Uterine smooth muscle cell (primary cell): ENCODE results near the gene KRT36. TPM values are rescaled to one million over a fixed set of nuclear protein-coding genes. Genes with fewer than 3 reads are reported as not detected.

Experiments
- total RNA-seq: library from RNA; depleted of rRNA; stranded (reverse); fragments of >200 nt; gene quantifications from 2 replicates; pipeline ENCODE4 v1.2.3, GENCODE V29; 2014

The KRT36 gene
- 0.11 and 0.12 TPM in 2 replicates for total RNA-seq

GRCh38 chr17:41489531-41489930, at the start of gene KRT36:
TSS of gene KRT36 (minus strand) at chr17:41489910. CDS start at chr17:41489864, 46 bp downstream.

DNA sequence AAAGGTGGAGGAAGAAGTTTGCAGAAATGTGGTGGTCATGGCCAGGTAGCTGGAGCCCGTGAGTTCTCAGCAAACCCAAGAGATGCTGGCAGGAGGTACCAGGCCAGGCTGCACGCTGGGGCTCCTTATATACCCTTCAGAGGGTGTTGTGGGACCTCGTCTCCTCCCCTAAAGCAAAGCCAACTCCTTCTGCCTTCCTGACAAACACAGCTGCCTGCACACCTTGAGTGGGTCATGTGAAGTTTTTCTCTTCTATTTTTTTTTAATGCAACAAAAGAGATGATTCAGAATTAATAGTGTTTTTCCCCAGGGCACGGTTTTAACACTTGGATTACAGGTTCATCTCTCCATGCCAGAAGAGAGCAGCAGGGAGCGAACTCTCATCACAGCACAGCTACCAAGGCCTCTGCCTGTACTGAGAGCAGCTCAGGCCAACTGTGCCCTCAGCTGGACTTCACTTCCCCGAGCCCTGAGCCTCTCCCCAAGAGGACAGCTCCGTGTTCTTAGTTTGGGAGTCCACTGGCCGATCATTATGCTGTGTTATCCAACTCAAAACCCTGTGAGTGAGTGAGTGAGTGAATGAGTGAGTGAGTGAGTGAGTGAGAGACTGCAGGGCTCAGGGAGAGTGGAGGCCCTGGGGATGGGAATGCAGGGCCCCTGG, 29.2 kb upstream of the KRT36 start, which contains the start of gene KRT15:
KRT15 (minus strand) TSS at position 102 of the 661 bp plus-strand sequence; CDS start at position 39, 63 bp downstream.

GRCh38 chr17:41505007-41505808, 15.5 kb upstream of the KRT36 start, which contains the start of gene KRT13:
TSS of gene KRT13 (minus strand) at chr17:41505612. CDS start at chr17:41505550, 62 bp downstream.

GRCh38 chr17:41481036-41481435, 8.7 kb downstream of the KRT36 start, which contains the start of gene KRT35:
TSS of gene KRT35 (minus strand) at chr17:41481151. CDS start at chr17:41481097, 54 bp downstream.

DNA sequence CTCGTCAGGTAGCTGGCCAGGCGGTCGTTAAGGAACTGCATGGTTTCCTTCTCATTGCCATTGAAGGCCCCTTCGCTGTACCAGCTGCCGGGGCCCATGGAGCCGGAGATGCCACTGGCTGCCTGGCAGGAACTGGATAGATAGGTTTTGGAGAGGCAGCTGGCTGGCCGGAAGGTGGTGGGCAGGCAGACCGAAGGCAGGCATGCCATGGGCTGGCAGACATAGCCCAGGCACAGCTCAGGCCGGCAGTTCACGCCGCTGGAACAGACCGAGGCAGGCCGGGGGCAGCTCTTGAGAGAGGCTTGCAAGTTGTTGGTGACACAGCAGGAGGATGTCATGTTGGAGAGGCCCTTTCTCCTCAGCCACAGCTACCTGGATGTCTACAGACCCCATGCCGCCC, 22.7 kb downstream of the KRT36 start, which contains the start of gene KRT32:
KRT32 (minus strand) TSS at position 399 of the 400 bp plus-strand sequence; CDS start at position 338, 61 bp downstream.

GRCh38 chr17:41440531-41441033, 49.1 kb downstream of the KRT36 start, which contains the start of gene KRT38:
TSS of gene KRT38 (minus strand) at chr17:41440983. CDS start at chr17:41440921, 62 bp downstream.

Other genes starting within 250 kb of the KRT36 start
- not detected in 2 replicates for gene KRTAP9-4, start 240.2 kb downstream of the KRT36 start, total RNA-seq
- gene KRTAP9-9, start 234.5 kb downstream of the KRT36 start, total RNA-seq = not detected in 2 replicates
- not detected in 2 replicates for gene KRTAP9-6, start 224.5 kb downstream of the KRT36 start, total RNA-seq
- gene KRTAP9-7, start 214.2 kb downstream of the KRT36 start, total RNA-seq = not detected in 2 replicates
- not detected in 2 replicates for gene KRTAP29-1, start 187.1 kb downstream of the KRT36 start, total RNA-seq
- gene KRTAP16-1, start 180.6 kb downstream of the KRT36 start, total RNA-seq = not detected in 2 replicates
- 0.12 and 0.33 TPM in 2 replicates for gene KRTAP17-1, start 174.2 kb downstream of the KRT36 start, total RNA-seq
- not detected in 2 replicates for gene KRT33A, start 139.1 kb downstream of the KRT36 start, total RNA-seq
- 1.1 and 2.7 TPM in 2 replicates for gene KRT33B, start 120.1 kb downstream of the KRT36 start, total RNA-seq
- gene KRT34, start 107.6 kb downstream of the KRT36 start, total RNA-seq = 133 and 203 TPM in 2 replicates
- gene KRT31, start 92.3 kb downstream of the KRT36 start, total RNA-seq = not detected in 2 replicates
- gene KRT37, start 65.3 kb downstream of the KRT36 start, total RNA-seq = not detected in 2 replicates
- under 0.01 and 0.11 TPM in 2 replicates for gene KRT38, start 48.9 kb downstream of the KRT36 start, total RNA-seq
- gene KRT32, start 22.5 kb downstream of the KRT36 start, total RNA-seq = not detected in 2 replicates
- not detected in 2 replicates for gene KRT35, start 8.8 kb downstream of the KRT36 start, total RNA-seq
- 0.25 and 0.55 TPM in 2 replicates for gene KRT13, start 15.7 kb upstream of the KRT36 start, total RNA-seq
- gene KRT15, start 29.0 kb upstream of the KRT36 start, total RNA-seq = 5.7 and 15.3 TPM in 2 replicates
- gene KRT19, start 38.4 kb upstream of the KRT36 start, total RNA-seq = 1,363 and 1,718 TPM in 2 replicates
- gene KRT9, start 82.1 kb upstream of the KRT36 start, total RNA-seq = not detected in 2 replicates
- not detected in 2 replicates for gene KRT14, start 97.0 kb upstream of the KRT36 start, total RNA-seq
- gene KRT16, start 122.9 kb upstream of the KRT36 start, total RNA-seq = 0.12 and 0.22 TPM in 2 replicates
- 1.00 and 1.5 TPM in 2 replicates for gene KRT17, start 134.7 kb upstream of the KRT36 start, total RNA-seq
- gene EIF1, start 199.0 kb upstream of the KRT36 start, total RNA-seq = 134 and 145 TPM in 2 replicates
- gene GAST, start 222.4 kb upstream of the KRT36 start, total RNA-seq = not detected in 2 replicates
- under 0.01 TPM in 1 of 2 replicates, not detected in the other for gene HAP1, start 244.7 kb upstream of the KRT36 start, total RNA-seq